ENCODE results near the gene WRNIP1. TPM values are rescaled to one million over a fixed set of nuclear protein-coding genes. Genes with fewer than 3 reads are reported as not detected.

Gene WRNIP1
- total and polyA plus RNA-seq, 10 of the 15 experiments (the other 5 are each of a cell fraction or from before 2014, with no cell fraction given), result 9.3 to 30.5 (median 24.3) TPM

DNA sequence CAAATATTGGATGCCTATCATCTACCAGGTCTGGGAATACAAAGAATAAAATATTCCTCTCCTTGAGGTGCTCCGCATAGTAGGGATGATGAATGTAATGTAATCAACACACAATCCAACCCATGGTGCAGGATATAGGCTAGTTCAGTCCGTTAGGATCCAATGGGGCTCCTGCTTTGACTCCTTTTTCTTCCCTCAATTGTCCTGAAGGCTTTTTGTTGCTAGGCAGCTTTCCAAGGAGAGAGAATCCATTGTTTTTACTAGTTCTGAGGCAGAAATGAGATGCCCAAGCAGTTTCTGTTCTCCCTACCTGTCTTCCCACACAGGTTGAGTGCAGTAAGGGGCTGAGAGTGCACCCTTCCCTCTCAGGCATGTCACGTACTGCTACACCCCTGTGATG lies 12.1 kb downstream of the WRNIP1 start:
- H3K27me3 ChIP-seq (replicated peaks in 1 of 2; ENCODE audit: control insufficient read depth in 2 of 2, insufficient read depth in 2 of 2, low read length in 1 of 2), result no peaks in the 10 kb centered on the region
- H3K36me3 ChIP-seq (ENCODE audit: control insufficient read depth in 2 of 2, insufficient read depth in 2 of 2, low read length in 1 of 2), result peaks cover 12 to 35% of the 10 kb centered on the region in 2 experiments
- no peak overlapping the region for H3K27ac ChIP-seq (ENCODE audit: control insufficient read depth, insufficient read depth)
- FAIRE-seq (no peak), DNase-seq (ENCODE audit: low read depth, low spot score) (no peak), ATAC-seq (no peak)
- no peaks in the 10 kb centered on the region for H3K4me1 ChIP-seq (ENCODE audit: control insufficient read depth, insufficient read depth, low read length)
- no peak overlapping the region for H3K4me2 ChIP-seq (ENCODE audit: control insufficient read depth, insufficient read depth)
- no peak overlapping the region for H3K4me3 ChIP-seq
- in situ Hi-C loops (cut with MboI) (no loop called here), intact Hi-C loops (cut with micrococcal nuclease; ENCODE audit: unreplicated experiment) (no loop called here)
- WGBS (ENCODE audit: insufficient coverage, insufficient replicate concordance, low lambda C conversion rate, missing lambda C conversion rate), result 99% methylated on average over 3 of the region's 3 CpGs
- peaks cover 8% of the 10 kb centered on the region for H3K79me2 ChIP-seq (ENCODE audit: control insufficient read depth, insufficient read depth, low read length)
- H3K9ac ChIP-seq (ENCODE audit: control insufficient read depth, insufficient read depth, low read length), result no peak overlapping the region
- ChIA-PET POLR2A (no interaction called here), CTCF (interaction anchor here (0.8 to 1.5 kb wide), 2 partner anchors 8 to 155 kb away, joined by 3 to 4 read pairs; no protein-coding TSS in a partner anchor), RAD21 (ENCODE audit: unreplicated experiment) (interaction anchor here (1.1 kb wide), 1 partner anchor 14 kb away, joined by 3 read pairs; no protein-coding TSS in a partner anchor), SMC1A (ENCODE audit: uncharacterized antibody, unreplicated experiment) (interaction anchor here (0.8 kb wide), 1 partner anchor 9 kb away, joined by 3 read pairs; no protein-coding TSS in a partner anchor)
- no peak overlapping the region for H2AFZ ChIP-seq (ENCODE audit: control insufficient read depth, low read depth, low read length)
- no TSS peak for BruUV-seq (replicated peaks)
- no peaks in the 10 kb centered on the region for H3K9me3 ChIP-seq (replicated peaks; ENCODE audit: control insufficient read depth, insufficient read depth, low read length)
- TF ChIP-seq, protein P1, sequence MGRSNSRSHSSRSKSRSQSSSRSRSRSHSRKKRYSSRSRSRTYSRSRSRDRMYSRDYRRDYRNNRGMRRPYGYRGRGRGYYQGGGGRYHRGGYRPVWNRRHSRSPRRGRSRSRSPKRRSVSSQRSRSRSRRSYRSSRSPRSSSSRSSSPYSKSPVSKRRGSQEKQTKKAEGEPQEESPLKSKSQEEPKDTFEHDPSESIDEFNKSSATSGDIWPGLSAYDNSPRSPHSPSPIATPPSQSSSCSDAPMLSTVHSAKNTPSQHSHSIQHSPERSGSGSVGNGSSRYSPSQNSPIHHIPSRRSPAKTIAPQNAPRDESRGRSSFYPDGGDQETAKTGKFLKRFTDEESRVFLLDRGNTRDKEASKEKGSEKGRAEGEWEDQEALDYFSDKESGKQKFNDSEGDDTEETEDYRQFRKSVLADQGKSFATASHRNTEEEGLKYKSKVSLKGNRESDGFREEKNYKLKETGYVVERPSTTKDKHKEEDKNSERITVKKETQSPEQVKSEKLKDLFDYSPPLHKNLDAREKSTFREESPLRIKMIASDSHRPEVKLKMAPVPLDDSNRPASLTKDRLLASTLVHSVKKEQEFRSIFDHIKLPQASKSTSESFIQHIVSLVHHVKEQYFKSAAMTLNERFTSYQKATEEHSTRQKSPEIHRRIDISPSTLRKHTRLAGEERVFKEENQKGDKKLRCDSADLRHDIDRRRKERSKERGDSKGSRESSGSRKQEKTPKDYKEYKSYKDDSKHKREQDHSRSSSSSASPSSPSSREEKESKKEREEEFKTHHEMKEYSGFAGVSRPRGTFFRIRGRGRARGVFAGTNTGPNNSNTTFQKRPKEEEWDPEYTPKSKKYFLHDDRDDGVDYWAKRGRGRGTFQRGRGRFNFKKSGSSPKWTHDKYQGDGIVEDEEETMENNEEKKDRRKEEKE (IDR thresholded peaks at IDR 0.05), result no peak
- TF ChIP-seq, protein P2, sequence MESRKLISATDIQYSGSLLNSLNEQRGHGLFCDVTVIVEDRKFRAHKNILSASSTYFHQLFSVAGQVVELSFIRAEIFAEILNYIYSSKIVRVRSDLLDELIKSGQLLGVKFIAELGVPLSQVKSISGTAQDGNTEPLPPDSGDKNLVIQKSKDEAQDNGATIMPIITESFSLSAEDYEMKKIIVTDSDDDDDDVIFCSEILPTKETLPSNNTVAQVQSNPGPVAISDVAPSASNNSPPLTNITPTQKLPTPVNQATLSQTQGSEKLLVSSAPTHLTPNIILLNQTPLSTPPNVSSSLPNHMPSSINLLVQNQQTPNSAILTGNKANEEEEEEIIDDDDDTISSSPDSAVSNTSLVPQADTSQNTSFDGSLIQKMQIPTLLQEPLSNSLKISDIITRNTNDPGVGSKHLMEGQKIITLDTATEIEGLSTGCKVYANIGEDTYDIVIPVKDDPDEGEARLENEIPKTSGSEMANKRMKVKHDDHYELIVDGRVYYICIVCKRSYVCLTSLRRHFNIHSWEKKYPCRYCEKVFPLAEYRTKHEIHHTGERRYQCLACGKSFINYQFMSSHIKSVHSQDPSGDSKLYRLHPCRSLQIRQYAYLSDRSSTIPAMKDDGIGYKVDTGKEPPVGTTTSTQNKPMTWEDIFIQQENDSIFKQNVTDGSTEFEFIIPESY (IDR thresholded peaks at IDR 0.05), result no peak
- TF ChIP-seq, protein P3, sequence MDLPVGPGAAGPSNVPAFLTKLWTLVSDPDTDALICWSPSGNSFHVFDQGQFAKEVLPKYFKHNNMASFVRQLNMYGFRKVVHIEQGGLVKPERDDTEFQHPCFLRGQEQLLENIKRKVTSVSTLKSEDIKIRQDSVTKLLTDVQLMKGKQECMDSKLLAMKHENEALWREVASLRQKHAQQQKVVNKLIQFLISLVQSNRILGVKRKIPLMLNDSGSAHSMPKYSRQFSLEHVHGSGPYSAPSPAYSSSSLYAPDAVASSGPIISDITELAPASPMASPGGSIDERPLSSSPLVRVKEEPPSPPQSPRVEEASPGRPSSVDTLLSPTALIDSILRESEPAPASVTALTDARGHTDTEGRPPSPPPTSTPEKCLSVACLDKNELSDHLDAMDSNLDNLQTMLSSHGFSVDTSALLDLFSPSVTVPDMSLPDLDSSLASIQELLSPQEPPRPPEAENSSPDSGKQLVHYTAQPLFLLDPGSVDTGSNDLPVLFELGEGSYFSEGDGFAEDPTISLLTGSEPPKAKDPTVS (IDR thresholded peaks at IDR 0.05; ENCODE audit: low read depth, low read length), result no peak
- TF ChIP-seq NFIC (IDR thresholded peaks at IDR 0.05; ENCODE audit: low read depth, low read length), result no peak
- TF ChIP-seq RB1 (IDR thresholded peaks at IDR 0.05; ENCODE audit: borderline replicate concordance), result no peak
- TF ChIP-seq SMARCA5 (IDR thresholded peaks at IDR 0.05), result no peak
- TF ChIP-seq NR2F1 (conservative IDR thresholded peaks at IDR 0.05), result no peak
- peaks cover 7% of the 10 kb centered on the region for H4K20me1 ChIP-seq (ENCODE audit: control insufficient read depth, insufficient read depth)

Data from GM12878 (cell line).